Measurements from ENCODE around the gene VSIG4. TPM values are rescaled to one million over a fixed set of nuclear protein-coding genes. Genes with fewer than 3 reads are reported as not detected.

Gene VSIG4
- polyA plus RNA-seq, 3 donors from 2014 or later = not detected

DNA sequence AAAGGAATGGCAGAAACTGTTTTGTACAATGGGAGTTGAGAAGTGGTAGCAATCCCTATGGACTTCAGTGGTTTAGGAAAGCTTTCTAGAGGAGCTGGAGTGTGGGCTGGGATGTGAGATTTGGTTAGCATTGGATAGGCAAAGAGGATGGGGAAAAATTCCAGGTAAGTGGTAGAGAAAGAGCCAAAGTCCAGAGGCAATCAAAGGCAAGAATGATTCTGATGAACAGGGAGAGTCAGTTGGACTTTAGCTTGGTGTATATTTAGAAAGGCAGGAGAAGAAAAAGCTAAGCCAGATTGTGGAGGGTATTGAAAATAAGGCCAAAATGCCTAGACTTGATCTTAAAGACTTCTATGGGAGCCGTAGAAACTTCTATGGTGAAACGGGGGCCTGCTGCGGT, 3.7 kb upstream of the VSIG4 start:
- Mint-ChIP-seq H3K27ac (no peak overlapping the region), H3K4me1 (peaks cover 0 to 49% of the 10 kb centered on the region in 2 donors), H3K9me3 (peaks cover 0 to 4% (median 0%) of the 10 kb centered on the region in 6 donors), H3K27me3 (ENCODE audit: low read depth in 3 of 3) (peaks cover 0 to 4% (median 2%) of the 10 kb centered on the region in 3 donors), H3K4me3 (no peak overlapping the region), H3K36me3 (no peaks in the 10 kb centered on the region)
- DNase-seq = no peak

DNA sequence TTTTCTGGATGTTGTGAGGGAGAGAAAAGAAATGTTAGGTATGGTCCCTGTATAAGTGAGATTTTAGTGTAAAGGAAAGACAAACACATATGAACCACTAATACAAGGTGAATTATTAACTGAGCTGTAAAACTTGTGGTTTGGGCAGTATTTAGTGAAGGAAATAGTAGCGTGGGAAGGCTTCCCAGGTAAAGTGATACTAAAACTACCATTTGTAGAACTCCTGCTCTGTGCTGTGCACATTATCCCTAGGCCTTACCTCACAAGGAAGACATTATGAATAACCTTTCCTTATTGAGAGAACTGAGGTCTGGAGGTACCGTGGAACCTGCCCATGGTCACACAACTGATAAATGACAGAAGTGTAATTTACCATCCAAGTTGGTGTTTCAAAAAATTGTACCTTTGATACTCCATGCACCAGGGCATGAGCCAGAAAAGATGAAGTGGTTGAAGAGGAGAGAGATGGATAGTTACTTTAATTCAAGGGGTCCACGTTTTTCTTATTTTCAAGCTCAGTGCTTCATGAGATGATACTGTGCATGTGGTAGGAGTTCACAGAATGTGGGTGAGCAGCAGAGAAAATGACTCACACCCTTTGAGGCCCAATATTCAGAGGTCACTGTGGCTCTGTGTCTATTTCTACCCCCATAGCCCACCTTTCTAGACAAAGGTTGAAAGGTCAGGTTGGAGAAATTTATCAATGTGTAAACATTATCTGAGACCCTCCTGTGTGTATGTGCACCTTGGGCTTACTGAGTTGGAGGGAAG, 2.6 kb upstream of the VSIG4 start:
- Mint-ChIP-seq H3K36me3 (no peaks in the 10 kb centered on the region), H3K4me3 (no peak overlapping the region), H3K4me1 (peaks cover 0 to 42% of the 10 kb centered on the region in 2 donors), H3K27me3 (ENCODE audit: low read depth in 3 of 3) (peaks cover 0 to 4% (median 2%) of the 10 kb centered on the region in 3 donors), H3K27ac (no peak overlapping the region), H3K9me3 (peaks cover 0 to 4% (median 0%) of the 10 kb centered on the region in 6 donors)
- DNase-seq = no peak

DNA sequence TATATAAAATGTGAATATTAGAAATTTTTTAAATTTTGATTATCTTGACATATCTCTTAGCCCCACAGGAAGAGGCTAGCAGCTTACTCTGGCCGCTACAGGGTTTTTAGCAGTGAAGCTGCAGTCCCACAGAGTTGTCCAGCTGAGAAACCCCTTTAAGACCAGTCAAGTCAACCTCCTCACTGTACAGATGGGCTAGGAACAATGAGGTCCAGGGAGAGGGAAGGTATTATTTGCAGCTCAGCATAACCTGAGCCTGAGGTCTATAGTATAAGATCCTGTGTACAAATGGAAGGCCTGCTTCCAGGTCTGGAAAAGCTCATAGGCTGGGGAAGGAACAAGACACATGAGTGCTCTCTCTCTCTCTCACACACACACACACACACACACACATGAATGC, 1.8 kb downstream of the VSIG4 start:
- H3K4me1 Mint-ChIP-seq = peaks cover 10 to 13% of the 10 kb centered on the region in 2 donors
- H3K27me3 Mint-ChIP-seq (ENCODE audit: low read depth in 3 of 3) = peaks cover 0 to 5% (median 2%) of the 10 kb centered on the region in 3 donors
- no peak for DNase-seq
- no peaks in the 10 kb centered on the region for H3K9me3 Mint-ChIP-seq
- H3K36me3 Mint-ChIP-seq = no peaks in the 10 kb centered on the region
- H3K27ac Mint-ChIP-seq = peak overlapping the region in 1 of 6 donors; percentile 58
- H3K4me3 Mint-ChIP-seq = no peak overlapping the region

DNA sequence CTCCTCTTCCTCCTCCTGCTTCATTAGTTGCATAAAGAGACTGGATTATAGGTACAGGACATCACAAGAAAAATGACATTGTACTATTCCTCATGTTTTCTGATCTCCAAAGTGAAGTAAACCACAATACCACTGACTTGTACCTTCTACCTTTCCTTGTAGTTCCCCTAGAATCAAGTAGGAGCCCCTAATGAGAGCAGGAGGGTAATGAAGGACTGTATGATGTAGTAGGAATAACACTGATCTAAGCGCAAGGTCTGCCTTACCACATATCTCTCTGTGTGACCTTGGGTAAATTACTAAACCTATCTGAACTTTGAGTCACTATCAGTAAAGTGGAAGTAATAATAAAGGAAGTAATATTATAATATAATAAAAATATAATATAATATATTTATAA, 3.6 kb downstream of the VSIG4 start:
- Mint-ChIP-seq H3K27me3 (ENCODE audit: low read depth in 3 of 3) (peaks cover 0 to 3% (median 2%) of the 10 kb centered on the region in 3 donors), H3K4me3 (no peak overlapping the region), H3K4me1 (peaks cover 10 to 13% of the 10 kb centered on the region in 2 donors), H3K27ac (no peak overlapping the region), H3K36me3 (no peaks in the 10 kb centered on the region), H3K9me3 (no peaks in the 10 kb centered on the region)
- DNase-seq = no peak

DNA sequence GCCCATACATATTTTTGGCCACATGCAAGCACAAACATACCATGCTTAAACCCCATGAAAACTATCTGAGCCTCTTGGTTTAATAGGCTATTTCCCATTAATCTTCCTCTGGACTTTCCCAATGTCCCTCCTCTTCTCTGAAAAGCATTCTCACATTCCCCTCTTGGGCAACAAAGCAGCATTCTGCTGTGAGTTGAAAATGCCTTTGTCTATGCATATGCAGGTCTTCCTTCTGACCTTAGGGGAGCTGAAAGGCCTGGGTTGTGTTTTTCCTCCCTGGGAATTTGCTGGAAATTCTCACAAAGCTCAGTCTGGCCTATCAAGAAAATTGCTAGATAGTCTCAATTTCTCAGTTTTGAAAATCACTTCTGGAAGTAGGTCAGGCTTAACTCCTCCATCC, 4.2 kb downstream of the VSIG4 start:
- no peak overlapping the region for H3K27ac Mint-ChIP-seq
- H3K36me3 Mint-ChIP-seq = no peaks in the 10 kb centered on the region
- H3K4me1 Mint-ChIP-seq = peaks cover 8 to 10% of the 10 kb centered on the region in 2 donors
- H3K27me3 Mint-ChIP-seq (ENCODE audit: low read depth in 3 of 3) = peaks cover 0 to 3% (median 2%) of the 10 kb centered on the region in 3 donors
- DNase-seq = no peak
- H3K9me3 Mint-ChIP-seq = no peaks in the 10 kb centered on the region
- no peak overlapping the region for H3K4me3 Mint-ChIP-seq

DNA sequence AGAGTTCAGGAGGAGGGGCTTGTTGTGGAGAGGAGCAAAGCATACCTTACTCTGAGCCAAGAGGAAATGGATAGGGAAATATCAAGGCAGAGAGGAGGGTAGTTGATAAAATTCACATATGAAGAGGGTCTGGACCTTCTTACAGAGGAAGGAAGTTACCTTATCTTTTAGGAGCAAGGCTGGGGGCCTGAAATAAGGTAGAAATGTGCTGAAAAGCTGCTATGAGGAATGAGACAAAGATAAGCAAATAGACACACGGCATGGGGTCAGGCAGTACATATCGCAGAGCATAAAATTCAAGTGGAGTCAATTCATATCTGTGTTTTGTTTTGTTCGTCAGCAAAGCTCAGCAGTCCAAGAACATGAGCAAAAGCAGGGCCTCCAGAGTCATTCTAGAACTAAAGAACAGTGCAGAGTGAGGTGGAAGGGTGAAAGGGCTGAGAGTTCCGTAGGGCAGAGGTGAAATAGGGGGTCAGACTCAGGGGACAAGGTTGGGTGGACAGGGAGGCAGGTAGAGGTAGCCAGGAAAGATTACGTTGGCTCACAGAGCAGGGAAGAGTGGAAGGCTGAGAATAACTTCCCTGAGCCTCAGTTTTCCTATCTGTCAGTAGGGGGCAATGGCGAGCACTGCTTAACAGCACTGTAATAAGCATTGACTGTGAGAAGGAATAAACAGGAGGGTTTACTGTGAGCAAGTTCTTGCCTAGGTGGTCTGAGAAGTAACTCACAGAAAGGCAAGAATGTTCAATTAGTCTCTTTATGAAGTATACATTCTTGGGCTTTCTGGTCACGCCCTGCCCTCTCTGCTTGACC, 9.2 kb downstream of the VSIG4 start:
- Mint-ChIP-seq H3K27ac (no peak overlapping the region), H3K4me3 (no peak overlapping the region), H3K36me3 (no peaks in the 10 kb centered on the region), H3K4me1 (peaks cover 4% of the 10 kb centered on the region in 2 donors), H3K9me3 (no peaks in the 10 kb centered on the region), H3K27me3 (ENCODE audit: low read depth in 3 of 3) (peaks cover 0 to 3% (median 2%) of the 10 kb centered on the region in 3 donors)
- peak; percentile 35 to 48 (median 47) for DNase-seq

DNA sequence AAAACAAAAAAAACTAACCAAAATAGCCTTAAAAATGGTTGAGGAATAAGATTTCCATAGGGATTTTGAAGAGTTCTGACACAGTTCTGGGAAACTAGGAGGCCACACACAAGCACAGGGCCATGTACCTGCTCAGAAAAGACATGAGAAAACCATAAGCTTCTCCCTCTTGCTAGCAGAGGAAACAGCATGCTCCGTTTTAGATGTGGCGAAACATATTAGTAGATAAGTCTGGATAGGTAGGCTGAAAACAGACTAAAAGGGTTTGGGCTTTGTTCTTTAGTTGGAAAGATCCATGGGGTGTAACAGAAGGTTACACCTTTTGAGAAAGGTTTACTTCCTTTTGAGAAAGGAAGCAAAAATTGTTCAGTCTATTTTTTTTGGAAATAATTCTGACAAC, 10.9 kb downstream of the VSIG4 start:
- Mint-ChIP-seq H3K9me3 (no peaks in the 10 kb centered on the region), H3K4me3 (no peak overlapping the region), H3K27me3 (ENCODE audit: low read depth in 3 of 3) (peaks cover 1 to 3% (median 2%) of the 10 kb centered on the region in 3 donors), H3K4me1 (peaks cover 4 to 10% of the 10 kb centered on the region in 2 donors), H3K27ac (no peak overlapping the region), H3K36me3 (no peaks in the 10 kb centered on the region)
- no peak for DNase-seq

DNA sequence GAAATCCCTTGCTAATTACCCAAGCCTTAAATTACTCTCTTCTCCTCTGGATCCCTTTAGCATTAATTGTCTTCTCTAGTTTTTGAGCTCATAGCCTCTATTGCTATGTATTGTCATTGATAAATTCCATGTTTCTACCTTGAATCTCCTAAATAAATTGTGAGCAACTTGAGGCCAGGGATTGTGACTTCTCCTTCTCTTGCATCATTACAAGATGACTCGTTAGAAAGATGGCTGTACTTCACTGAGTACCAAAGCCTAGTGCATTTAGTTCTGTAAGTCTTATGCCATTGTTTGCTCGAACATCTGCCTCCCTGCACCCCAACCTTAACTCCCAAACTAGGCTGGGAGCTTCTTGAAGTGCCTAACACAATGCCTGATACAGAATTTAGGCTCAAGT, 15.3 kb downstream of the VSIG4 start:
- no peak for DNase-seq
- Mint-ChIP-seq H3K27me3 (ENCODE audit: low read depth in 3 of 3) (peaks cover 0 to 5% (median 4%) of the 10 kb centered on the region in 3 donors), H3K27ac (peak overlapping the region in 1 of 6 donors; percentile 28), H3K4me1 (peaks cover 23 to 39% of the 10 kb centered on the region in 2 donors), H3K36me3 (peaks cover 0 to 3% (median 0%) of the 10 kb centered on the region in 3 donors), H3K4me3 (no peak overlapping the region), H3K9me3 (no peaks in the 10 kb centered on the region)

DNA sequence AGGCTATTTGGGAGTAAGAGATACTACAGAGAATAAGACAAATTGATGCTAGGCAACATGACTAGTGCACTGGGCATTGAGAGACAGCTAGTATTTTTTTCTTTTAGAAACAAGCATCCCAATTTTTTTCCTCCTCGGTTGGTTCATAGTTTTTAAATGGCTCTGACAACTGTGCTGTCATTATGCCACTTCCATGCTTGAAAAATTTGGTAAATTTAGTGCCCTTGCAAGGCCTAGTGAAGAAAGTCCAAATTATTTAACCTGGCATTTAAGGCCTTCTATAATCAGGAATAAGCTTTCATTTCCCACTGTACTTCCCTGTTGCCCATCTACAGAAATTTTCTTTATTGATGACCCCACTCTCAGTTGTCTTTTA, 15.8 kb downstream of the VSIG4 start:
- no peak overlapping the region for H3K4me3 Mint-ChIP-seq
- H3K4me1 Mint-ChIP-seq = peaks cover 27 to 44% of the 10 kb centered on the region in 2 donors
- peak overlapping the region in 1 of 6 donors; percentile 28 for H3K27ac Mint-ChIP-seq
- H3K36me3 Mint-ChIP-seq = peaks cover 0 to 6% (median 0%) of the 10 kb centered on the region in 3 donors
- no peak for DNase-seq
- no peaks in the 10 kb centered on the region for H3K9me3 Mint-ChIP-seq
- peaks cover 0 to 5% (median 4%) of the 10 kb centered on the region in 3 donors for H3K27me3 Mint-ChIP-seq (ENCODE audit: low read depth in 3 of 3)

DNA sequence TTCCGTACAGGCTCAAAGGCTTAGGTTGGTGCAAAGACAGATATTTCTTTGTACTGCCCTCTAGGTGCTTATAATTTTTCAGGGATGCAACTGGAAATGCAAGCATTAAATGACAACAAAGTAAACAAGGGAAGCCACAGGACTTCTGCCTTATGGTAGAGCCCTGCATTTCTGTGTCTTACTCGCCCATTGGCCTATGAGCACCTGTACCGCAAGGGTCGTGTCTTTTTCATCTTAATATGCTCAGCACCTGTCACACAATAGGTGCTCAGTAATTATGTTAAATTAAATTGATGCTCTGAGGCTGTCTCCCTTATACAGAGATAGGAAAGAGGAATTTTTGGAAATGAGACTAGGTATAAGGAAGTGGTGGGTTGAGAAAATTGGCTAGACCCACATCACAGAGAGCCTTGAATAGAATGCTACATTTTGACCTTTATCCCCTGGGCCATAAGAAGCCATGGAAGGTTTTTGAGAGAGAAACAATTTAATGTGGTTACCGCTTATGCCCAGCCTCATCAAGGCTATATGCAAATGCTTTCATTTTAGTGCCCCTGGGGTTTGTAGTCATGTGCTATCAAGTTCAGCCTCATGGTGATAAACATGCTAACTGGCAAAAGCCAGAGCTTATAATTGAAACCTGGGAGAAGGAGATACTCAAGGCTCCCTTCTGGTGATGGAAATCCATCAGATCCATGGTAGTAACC, 16.3 kb downstream of the VSIG4 start:
- Mint-ChIP-seq H3K27me3 (ENCODE audit: low read depth in 3 of 3) (peaks cover 0 to 5% (median 4%) of the 10 kb centered on the region in 3 donors), H3K9me3 (no peaks in the 10 kb centered on the region), H3K4me1 (peaks cover 32 to 49% of the 10 kb centered on the region in 2 donors), H3K4me3 (no peak overlapping the region), H3K36me3 (peaks cover 0 to 6% (median 0%) of the 10 kb centered on the region in 3 donors), H3K27ac (peak overlapping the region in 1 of 6 donors; percentile 19)
- no peak for DNase-seq

DNA sequence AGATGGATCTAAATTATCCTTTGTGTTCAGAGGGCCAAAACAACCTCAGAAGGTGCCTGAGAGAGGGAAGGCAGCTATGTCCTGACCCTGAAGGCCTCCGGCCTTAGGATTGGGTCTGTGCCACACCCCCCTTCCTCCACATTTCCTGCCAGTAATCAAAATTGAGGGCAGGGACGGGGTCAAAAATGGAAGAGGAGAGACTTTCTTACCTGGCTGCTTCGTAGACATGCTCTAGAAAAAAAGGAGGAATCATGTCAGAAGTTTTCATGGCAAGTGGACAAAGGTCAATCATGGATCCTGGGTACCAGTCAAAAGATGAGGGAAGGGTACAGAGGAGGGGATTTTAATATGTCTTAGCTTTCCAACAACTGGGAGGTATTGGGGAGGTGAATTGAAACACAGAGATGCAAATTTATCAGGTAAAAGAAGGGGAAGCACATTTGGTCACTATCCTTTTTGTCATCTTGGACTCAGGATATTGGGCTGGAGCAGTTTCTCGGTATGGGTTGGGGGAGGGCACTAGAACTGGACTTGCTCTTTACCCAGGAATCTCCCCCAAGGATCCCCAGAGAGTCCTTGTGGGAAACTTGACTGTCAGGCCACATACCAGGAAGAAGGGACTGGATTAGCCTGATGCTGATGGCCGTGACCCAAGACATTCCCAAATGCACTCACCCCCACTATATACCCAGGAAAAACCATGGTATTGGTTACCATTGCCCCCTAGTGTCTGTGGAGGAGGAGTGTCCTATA, 17.1 kb downstream of the VSIG4 start:
- H3K4me1 Mint-ChIP-seq = peaks cover 37 to 56% of the 10 kb centered on the region in 2 donors

DNA sequence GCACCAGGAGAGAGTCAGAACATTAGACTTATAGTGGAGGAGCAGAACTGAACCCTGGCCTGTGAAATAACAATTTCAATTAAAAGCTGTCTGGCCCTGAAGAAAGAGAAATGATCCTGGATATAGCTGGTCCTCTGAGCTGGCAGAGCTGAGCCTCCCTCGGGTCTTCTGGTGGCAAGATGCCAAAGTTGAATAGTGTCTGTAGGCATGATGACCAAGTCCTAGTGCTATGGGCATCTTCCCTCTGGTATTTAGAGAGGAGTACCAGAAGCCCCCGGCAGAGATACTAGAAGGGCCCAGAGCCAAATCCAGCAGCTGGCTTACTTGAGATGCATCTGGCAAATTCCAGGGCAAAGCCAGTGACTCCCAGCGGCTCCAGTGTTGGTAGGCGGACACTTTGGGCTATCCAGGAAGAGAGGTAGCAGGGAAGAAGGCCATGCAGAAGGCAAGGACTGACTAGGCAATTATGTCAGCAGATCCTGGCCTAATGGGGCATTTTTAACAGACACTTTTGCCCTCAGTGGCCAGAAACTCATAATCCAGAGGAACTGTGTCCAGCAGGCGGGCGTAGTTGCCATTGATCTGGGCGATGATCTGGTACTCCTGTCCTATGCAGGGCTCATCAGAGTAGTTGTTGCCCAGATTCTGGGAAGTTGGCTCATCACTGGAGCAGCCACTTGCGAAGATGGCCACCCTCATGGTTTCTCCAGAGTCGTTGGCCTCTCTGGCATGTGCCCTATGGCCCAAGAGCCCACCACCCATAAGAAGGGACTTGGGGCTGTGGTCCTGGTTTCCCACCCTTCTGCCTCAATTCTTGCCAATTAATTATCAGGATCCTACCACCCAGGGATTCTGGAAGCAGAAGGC, 17.9 kb downstream of the VSIG4 start:
- Mint-ChIP-seq H3K27me3 (ENCODE audit: low read depth in 3 of 3) (peaks cover 0 to 7% (median 5%) of the 10 kb centered on the region in 3 donors), H3K9me3 (no peaks in the 10 kb centered on the region), H3K4me1 (peaks cover 45 to 65% of the 10 kb centered on the region in 2 donors), H3K36me3 (peaks cover 0 to 6% (median 0%) of the 10 kb centered on the region in 3 donors), H3K4me3 (peak overlapping the region in 2 of 5 donors; percentile 31 to 34), H3K27ac (peak overlapping the region in 4 of 6 donors; percentile 51 to 78 (median 60))
- DNase-seq = no peak

More for the DNA sequence above, 17.1 kb downstream of the VSIG4 start:
- H3K36me3 Mint-ChIP-seq = peaks cover 0 to 6% (median 0%) of the 10 kb centered on the region in 3 donors
- peaks cover 0 to 5% (median 4%) of the 10 kb centered on the region in 3 donors for H3K27me3 Mint-ChIP-seq (ENCODE audit: low read depth in 3 of 3)
- H3K27ac Mint-ChIP-seq = peak overlapping the region in 1 of 6 donors; percentile 12
- no peak overlapping the region for H3K4me3 Mint-ChIP-seq
- H3K9me3 Mint-ChIP-seq = no peaks in the 10 kb centered on the region
- no peak for DNase-seq
